A673 (cell line): Measurements from ENCODE around the gene RPTOR. TPM values are rescaled to one million over a fixed set of nuclear protein-coding genes. Genes with fewer than 3 reads are reported as not detected.

Experiments
- BruUV-seq: library from RNA; stranded (reverse); fragments of 400-500 nt; replicated peaks from 2 replicates; lab custom pipeline; 2021; lab: Mats Ljungman, UMichigan
- CTCF ChIA-PET: fragments of 300-600 bp; sonication (Branson Sonifier 250); formaldehyde crosslinking; loops from one replicate; lab custom pipeline; 2022; ENCODE audit warnings: antibody characterized with exemption; lab: Charles Lee
- POLR2A ChIA-PET: fragments of 300-600 bp; sonication (Branson Sonifier 250); formaldehyde crosslinking; loops from one replicate; lab custom pipeline; 2022; ENCODE audit warnings: antibody characterized with exemption; ENCODE audit not compliant: low non-redundant PET; lab: Charles Lee
- DNase-seq: peaks from one replicate; pipeline ENCODE4 v3.0.0-alpha.2; 2015; ENCODE audit warnings: low spot score
- H3K27ac ChIP-seq: fragments of 200-600 bp; sonication (generic); 2 replicates; pipeline ENCODE4 v1.5.1; 2016; ENCODE audit warnings: mixed run types, low read depth, mild to moderate bottlenecking, mixed read lengths, antibody characterized with exemption, low read length; ENCODE audit not compliant: poor library complexity, severe bottlenecking
- H3K27me3 ChIP-seq: fragments of 200-600 bp; sonication (generic); replicated peaks from 2 replicates; pipeline ENCODE4 v1.6.1; 2017; ENCODE audit warnings: mixed run types, low read depth, mild to moderate bottlenecking, mixed read lengths, antibody characterized with exemption, low read length; ENCODE audit not compliant: insufficient read depth, poor library complexity
- H3K36me3 ChIP-seq: fragments of 200-600 bp; sonication (generic); 2 replicates; pipeline ENCODE4 v1.6.1; 2016; ENCODE audit warnings: mixed run types, mild to moderate bottlenecking, mixed read lengths, antibody characterized with exemption, low read length; ENCODE audit not compliant: insufficient read depth, poor library complexity, severe bottlenecking
- H3K4me1 ChIP-seq: fragments of 200-600 bp; sonication (generic); 2 replicates; pipeline ENCODE4 v1.6.1; 2017; ENCODE audit warnings: mixed run types, mild to moderate bottlenecking, mixed read lengths, antibody characterized with exemption, low read length; ENCODE audit not compliant: insufficient read depth, poor library complexity, severe bottlenecking
- H3K4me3 ChIP-seq: fragments of 200-600 bp; sonication (generic); 2 replicates; pipeline ENCODE4 v1.5.1; 2016; ENCODE audit warnings: low read depth, mixed run types, mild to moderate bottlenecking, mixed read lengths, low read length; ENCODE audit not compliant: poor library complexity, severe bottlenecking
- H3K9me3 ChIP-seq: fragments of 200-600 bp; sonication (generic); 2 replicates; pipeline ENCODE4 v1.6.1; 2016; ENCODE audit warnings: mixed run types, low read depth, mild to moderate bottlenecking, mixed read lengths, antibody characterized with exemption, low read length; ENCODE audit not compliant: poor library complexity, severe bottlenecking
- EZH2 ChIP-seq: fragments of 200-600 bp; sonication (generic); IDR thresholded peaks from 2 replicates; pipeline ENCODE4 v1.6.1; 2017; ENCODE audit warnings: borderline replicate concordance, low read depth, mild to moderate bottlenecking, mixed read lengths, antibody characterized with exemption, low read length; ENCODE audit not compliant: poor library complexity, severe bottlenecking
- intact Hi-C: fragments of 100-400 bp; cut with micrococcal nuclease; formaldehyde crosslinking; loops from one replicate; pipeline ENCODE4 v1.10.0; 2022; ENCODE audit not compliant: unreplicated experiment
- total RNA-seq: library from RNA; stranded (reverse); gene quantifications from 2 replicates; pipeline ENCODE4 v1.2.3, GENCODE V29; 2021
- TF ChIP-seq, protein P1 (sequence below): fragments of 300-800, 200-600 bp; sonication (generic); conservative IDR thresholded peaks from 2 replicates; pipeline ENCODE4 v1.5.1; 2017; ENCODE audit warnings: low read depth, mild to moderate bottlenecking, antibody characterized with exemption, low read length, moderate library complexity, mixed read lengths

The RPTOR gene
- total RNA-seq, 1 experiment from 2014 or later, result 55.2 TPM

DNA sequence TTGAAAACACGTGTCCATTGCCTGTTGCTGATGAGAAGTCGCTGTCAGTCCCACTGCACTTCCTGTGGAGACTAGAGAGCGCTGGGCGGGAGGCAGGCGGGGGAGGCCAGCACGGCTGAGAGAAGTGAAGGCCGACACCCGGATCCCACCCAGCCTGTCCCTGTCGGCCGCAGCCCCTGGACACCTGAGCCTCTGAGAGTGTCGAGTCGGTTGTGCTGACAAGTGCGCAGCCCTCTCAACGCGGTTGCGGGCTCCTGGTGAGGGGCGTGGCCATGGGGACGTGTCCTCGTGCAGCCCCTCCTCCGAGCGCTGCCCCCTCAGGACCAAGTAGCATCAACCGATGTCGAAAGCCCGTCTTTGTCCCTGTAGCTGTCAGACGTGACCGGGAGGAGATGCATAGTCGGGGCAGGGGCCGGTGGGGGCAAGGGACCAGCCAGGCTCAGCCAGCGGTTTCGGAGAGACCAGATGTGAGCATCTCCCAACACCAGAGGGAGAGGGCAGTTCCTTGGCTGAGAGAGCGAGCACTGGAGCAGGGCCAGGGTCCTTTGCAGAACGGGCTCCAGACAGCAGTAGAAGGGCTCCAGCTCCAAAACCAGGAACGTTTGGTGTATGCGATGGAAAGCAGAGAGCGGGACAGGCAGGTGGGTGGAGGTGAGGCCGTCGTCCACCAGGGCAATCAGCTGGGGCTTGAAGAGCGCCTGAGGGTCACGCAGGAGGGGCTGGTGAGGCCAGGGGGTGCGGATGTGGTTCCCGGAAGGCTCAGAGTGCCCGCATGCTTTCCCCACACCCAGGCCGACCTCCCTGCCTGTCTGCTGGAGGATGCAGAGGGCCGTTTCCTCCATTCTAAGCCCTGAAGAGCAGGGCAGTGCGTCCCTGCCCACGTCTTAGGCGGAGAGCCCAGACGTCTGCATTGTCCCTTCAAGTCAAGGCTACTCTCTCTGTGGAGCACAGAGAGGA is 403.7 kb downstream of the RPTOR start:
- TF ChIP-seq, protein P1, sequence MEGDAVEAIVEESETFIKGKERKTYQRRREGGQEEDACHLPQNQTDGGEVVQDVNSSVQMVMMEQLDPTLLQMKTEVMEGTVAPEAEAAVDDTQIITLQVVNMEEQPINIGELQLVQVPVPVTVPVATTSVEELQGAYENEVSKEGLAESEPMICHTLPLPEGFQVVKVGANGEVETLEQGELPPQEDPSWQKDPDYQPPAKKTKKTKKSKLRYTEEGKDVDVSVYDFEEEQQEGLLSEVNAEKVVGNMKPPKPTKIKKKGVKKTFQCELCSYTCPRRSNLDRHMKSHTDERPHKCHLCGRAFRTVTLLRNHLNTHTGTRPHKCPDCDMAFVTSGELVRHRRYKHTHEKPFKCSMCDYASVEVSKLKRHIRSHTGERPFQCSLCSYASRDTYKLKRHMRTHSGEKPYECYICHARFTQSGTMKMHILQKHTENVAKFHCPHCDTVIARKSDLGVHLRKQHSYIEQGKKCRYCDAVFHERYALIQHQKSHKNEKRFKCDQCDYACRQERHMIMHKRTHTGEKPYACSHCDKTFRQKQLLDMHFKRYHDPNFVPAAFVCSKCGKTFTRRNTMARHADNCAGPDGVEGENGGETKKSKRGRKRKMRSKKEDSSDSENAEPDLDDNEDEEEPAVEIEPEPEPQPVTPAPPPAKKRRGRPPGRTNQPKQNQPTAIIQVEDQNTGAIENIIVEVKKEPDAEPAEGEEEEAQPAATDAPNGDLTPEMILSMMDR, result no peak
- no peak for TF ChIP-seq EZH2
- ChIA-PET POLR2A (no interaction called here), CTCF (no interaction called here)

DNA sequence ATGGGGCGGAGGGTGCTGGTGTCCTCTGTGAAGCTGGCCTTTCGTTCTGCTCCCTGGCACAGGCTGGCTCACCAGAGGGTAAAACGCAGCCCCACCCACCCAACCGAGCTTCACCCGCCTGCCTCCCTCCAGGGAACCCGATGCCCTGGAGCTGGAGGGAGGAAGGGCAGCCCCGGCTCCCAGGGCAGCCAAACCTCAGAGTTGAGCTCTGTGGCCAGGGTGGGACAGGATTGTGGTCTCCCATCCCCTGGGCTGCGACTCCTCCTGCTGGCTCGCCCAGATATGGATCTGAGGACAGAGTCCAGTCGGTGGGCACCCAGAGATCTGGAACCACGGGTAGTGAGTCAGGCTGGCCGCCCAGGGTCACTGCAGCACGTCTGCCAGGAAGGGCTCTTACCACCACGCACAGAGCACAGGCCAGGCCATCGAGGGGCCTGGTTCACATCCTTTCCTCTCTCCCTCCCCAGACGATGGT is 404.4 kb downstream of the RPTOR start:
- intact Hi-C loops, result no loop called here
- peaks cover 7% of the 10 kb centered on the region for H3K4me1 ChIP-seq
- no peak for TF ChIP-seq EZH2
- TF ChIP-seq, protein P1, result no peak
- no TSS peak for BruUV-seq
- H3K27ac ChIP-seq, result no peak overlapping the region
- no peak overlapping the region for H3K4me3 ChIP-seq
- POLR2A ChIA-PET, result no interaction called here
- H3K36me3 ChIP-seq, result no peaks in the 10 kb centered on the region
- no peaks in the 10 kb centered on the region for H3K9me3 ChIP-seq
- no peaks in the 10 kb centered on the region for H3K27me3 ChIP-seq
- no peak for DNase-seq
- CTCF ChIA-PET, result no interaction called here

More for the DNA sequence above, 403.7 kb downstream of the RPTOR start:
- H3K27ac ChIP-seq, result no peak overlapping the region
- H3K4me1 ChIP-seq, result peaks cover 13% of the 10 kb centered on the region
- intact Hi-C loops, result no loop called here
- H3K27me3 ChIP-seq, result no peaks in the 10 kb centered on the region
- no peaks in the 10 kb centered on the region for H3K9me3 ChIP-seq
- DNase-seq, result no peak
- H3K36me3 ChIP-seq, result no peaks in the 10 kb centered on the region
- no peak overlapping the region for H3K4me3 ChIP-seq
- no TSS peak for BruUV-seq

DNA sequence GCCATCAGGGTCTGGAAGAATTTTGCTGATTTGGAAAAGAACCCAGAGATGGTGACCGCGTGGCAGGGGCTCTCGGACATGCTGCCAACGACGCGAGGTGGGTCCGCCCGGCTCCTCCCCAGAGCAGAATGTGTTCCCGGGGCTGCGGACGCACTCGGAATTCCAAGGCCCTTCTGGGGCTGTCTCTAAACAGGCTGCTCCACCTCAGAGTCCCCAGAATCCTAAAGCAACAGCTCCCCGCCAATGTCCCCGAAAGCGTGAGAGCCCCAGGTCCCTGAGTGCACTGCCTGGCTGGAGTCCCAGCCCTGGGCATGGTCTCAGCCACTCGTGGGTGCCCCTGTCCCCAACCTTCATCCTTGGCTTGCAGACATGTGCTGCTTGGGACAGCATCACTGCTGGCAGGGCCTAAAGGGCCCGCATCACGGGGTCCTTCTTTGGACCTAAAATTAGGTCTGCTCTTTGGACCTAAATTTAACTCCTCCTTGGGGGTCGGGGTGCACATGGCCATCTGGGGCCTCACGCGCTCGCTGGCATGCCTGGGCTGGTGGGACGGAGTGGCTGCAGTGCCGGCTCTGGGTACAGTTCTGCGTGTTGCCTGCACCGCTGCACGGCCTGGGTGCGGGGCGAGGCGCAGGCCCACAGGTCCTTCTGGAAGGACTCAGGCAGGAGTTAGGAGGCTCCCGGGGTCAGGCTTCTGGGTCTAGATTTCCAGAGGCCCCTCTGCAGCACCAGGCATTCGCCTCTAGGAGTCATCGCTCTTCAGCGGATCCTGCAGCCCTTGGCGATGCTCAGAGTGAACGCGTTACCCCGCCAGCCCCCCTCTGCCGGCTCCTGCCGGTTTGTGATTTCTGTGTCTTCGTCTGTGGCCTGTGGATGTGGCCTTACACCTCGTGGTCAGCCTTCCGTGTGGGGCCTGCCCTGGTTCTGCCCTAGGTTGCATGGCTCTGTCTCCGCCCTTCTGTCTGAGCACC is 405.1 kb downstream of the RPTOR start:
- H3K36me3 ChIP-seq, result no peaks in the 10 kb centered on the region
- H3K27ac ChIP-seq, result no peak overlapping the region
- POLR2A ChIA-PET, result no interaction called here
- no peak for DNase-seq
- H3K9me3 ChIP-seq, result no peaks in the 10 kb centered on the region
- H3K4me3 ChIP-seq, result no peak overlapping the region
- intact Hi-C loops, result no loop called here
- no TSS peak for BruUV-seq
- no peaks in the 10 kb centered on the region for H3K27me3 ChIP-seq
- CTCF ChIA-PET, result no interaction called here
- no peak for TF ChIP-seq EZH2
- TF ChIP-seq, protein P1, result no peak
- no peaks in the 10 kb centered on the region for H3K4me1 ChIP-seq
